GM23338 (cell line): ENCODE measurements around the gene GPR108. TPM values are rescaled to one million over a fixed set of nuclear protein-coding genes. Genes with fewer than 3 reads are reported as not detected.
A peak's percentile ranks its signal among the peaks of the same experiment; 100 is the strongest.

Source experiments
- ATAC-seq: fragments of 200-7000 bp; cut with Tn5 transposase; 3 replicates; pipeline ENCODE4 v1.9.1; 2020
- DNase-seq: peaks from one replicate; pipeline ENCODE4 v3.0.0-alpha.2; 2015; ENCODE audit warnings: low spot score
- H2AFZ ChIP-seq: fragments of 200-600 bp; sonication (generic); 2 replicates; pipeline ENCODE4 v1.8.0; 2016; ENCODE audit warnings: antibody characterized with exemption, mild to moderate bottlenecking, moderate library complexity
- H3F3A ChIP-seq: fragments of 200-600 bp; sonication (generic); replicated peaks from 2 replicates; pipeline ENCODE4 v1.8.0; 2017; ENCODE audit warnings: antibody characterized with exemption, mixed run types, low read depth
- H3K27ac ChIP-seq: fragments of 200-600 bp; sonication (generic); 2 replicates; pipeline ENCODE4 v1.6.1; 2016; ENCODE audit warnings: low read depth
- H3K27me3 ChIP-seq: fragments of 200-600 bp; sonication (generic); 2 replicates; pipeline ENCODE4 v1.8.0; 2016; ENCODE audit warnings: mild to moderate bottlenecking, mixed run types, moderate library complexity; ENCODE audit not compliant: insufficient read depth
- H3K36me3 ChIP-seq: fragments of 200-600 bp; sonication (generic); 2 replicates; pipeline ENCODE4 v1.8.0; 2016; ENCODE audit warnings: mild to moderate bottlenecking; ENCODE audit not compliant: insufficient read depth
- H3K4me1 ChIP-seq: fragments of 200-600 bp; sonication (generic); 2 replicates; pipeline ENCODE4 v1.8.0; 2016; ENCODE audit warnings: mild to moderate bottlenecking, moderate library complexity; ENCODE audit not compliant: insufficient read depth
- H3K4me2 ChIP-seq: fragments of 200-600 bp; sonication (generic); 2 replicates; pipeline ENCODE4 v1.7.1; 2017; ENCODE audit warnings: mixed run types
- H3K4me3 ChIP-seq: fragments of 200-600 bp; sonication (generic); 2 replicates; pipeline ENCODE4 v1.6.1; 2016; ENCODE audit warnings: mixed run types
- H3K79me2 ChIP-seq: fragments of 200-600 bp; sonication (generic); replicated peaks from 2 replicates; pipeline ENCODE4 v1.8.0; 2017; ENCODE audit warnings: mild to moderate bottlenecking; ENCODE audit not compliant: insufficient read depth
- H3K9me2 ChIP-seq: fragments of 200-600 bp; sonication (generic); 2 replicates; pipeline ENCODE4 v1.8.0; 2017; ENCODE audit not compliant: insufficient read depth
- H4K20me1 ChIP-seq: fragments of 200-600 bp; sonication (generic); replicated peaks from 2 replicates; pipeline ENCODE4 v1.8.0; 2017; ENCODE audit warnings: mild to moderate bottlenecking; ENCODE audit not compliant: insufficient read depth
- H3K27ac Mint-ChIP-seq: 2 replicates; pipeline ENCODE4 v1.8.0; 2020; ENCODE audit warnings: inconsistent platforms, mild to moderate bottlenecking, moderate library complexity, mixed read lengths
- H3K27me3 Mint-ChIP-seq: 3 replicates; pipeline ENCODE4 v1.8.0; 2022; ENCODE audit warnings: low read depth, mild to moderate bottlenecking, moderate library complexity, mixed read lengths, inconsistent platforms; ENCODE audit not compliant: insufficient read depth, poor library complexity
- H3K36me3 Mint-ChIP-seq: 3 replicates; pipeline ENCODE4 v1.8.0; 2021; ENCODE audit warnings: low read depth, mild to moderate bottlenecking, inconsistent platforms, moderate library complexity, mixed read lengths
- H3K4me1 Mint-ChIP-seq: 3 replicates; pipeline ENCODE4 v1.8.0; 2020; ENCODE audit warnings: mild to moderate bottlenecking, inconsistent platforms, mixed read lengths
- H3K4me3 Mint-ChIP-seq: 3 replicates; pipeline ENCODE4 v1.8.0; 2021; ENCODE audit warnings: moderate library complexity, mild to moderate bottlenecking, inconsistent platforms, mixed read lengths
- H3K9me3 Mint-ChIP-seq: 3 replicates; pipeline ENCODE4 v1.8.0; 2020; ENCODE audit warnings: moderate library complexity, mild to moderate bottlenecking, inconsistent platforms, mixed read lengths
- CREB1 ChIP-seq: fragments of 250-450 bp; sonication (Bioruptor Pico); IDR thresholded peaks from 2 replicates; pipeline ENCODE4 v1.5.0; 2020; ENCODE audit warnings: low read depth, mild to moderate bottlenecking, moderate library complexity
- CTCF ChIP-seq, 2 experiments: fragments of 200-600 bp in 1 of 2; sonication (generic) in 1 of 2; conservative IDR thresholded peaks; 2 replicates each; pipeline versions ENCODE4 v1.5.1 to v1.6.1; 2016 to 2017; ENCODE audit warnings: antibody characterized with exemption in 2 of 2, low read depth in 2 of 2, mild to moderate bottlenecking in 2 of 2, moderate library complexity in 1 of 2
- ETS1 ChIP-seq: IDR thresholded peaks from 2 replicates; pipeline ENCODE4 v1.6.1; 2016; ENCODE audit warnings: antibody characterized with exemption
- EZH2 ChIP-seq: fragments of 200-600 bp; sonication (generic); IDR thresholded peaks from one replicate; pipeline ENCODE4 v1.8.0; 2017; ENCODE audit warnings: antibody characterized with exemption, mild to moderate bottlenecking, low read depth; ENCODE audit not compliant: unreplicated experiment
- EZH2phosphoT487 ChIP-seq: fragments of 200-600 bp; sonication (generic); IDR thresholded peaks from one replicate; pipeline ENCODE4 v1.8.1; 2018; ENCODE audit warnings: antibody characterized with exemption; ENCODE audit not compliant: unreplicated experiment
- JUNB ChIP-seq: IDR thresholded peaks from one replicate; pipeline ENCODE4 v1.6.1; 2016; ENCODE audit warnings: antibody characterized with exemption; ENCODE audit not compliant: unreplicated experiment
- NANOG ChIP-seq: IDR thresholded peaks from 2 replicates; pipeline ENCODE4 v1.6.1; 2016; ENCODE audit warnings: antibody characterized with exemption, borderline replicate concordance
- POLR2AphosphoS5 ChIP-seq: IDR thresholded peaks from 2 replicates; pipeline ENCODE4 v1.6.1; 2016; ENCODE audit warnings: antibody characterized with exemption, low read depth
- STAT1 ChIP-seq: IDR thresholded peaks from one replicate; pipeline ENCODE4 v1.6.1; 2016; ENCODE audit warnings: antibody characterized with exemption; ENCODE audit not compliant: unreplicated experiment
- ZNF114 ChIP-seq: fragments of 250-450 bp; sonication (Bioruptor Pico); IDR thresholded peaks from 2 replicates; pipeline ENCODE4 v1.5.0; 2020; ENCODE audit warnings: mild to moderate bottlenecking, moderate library complexity
- ZNF331 ChIP-seq: fragments of 250-450 bp; sonication (Bioruptor Pico); IDR thresholded peaks from 2 replicates; pipeline ENCODE4 v1.5.0; 2020; ENCODE audit warnings: low read depth, mild to moderate bottlenecking, moderate library complexity
- polyA plus RNA-seq: library from polyadenylated mRNA; unstranded; fragments of >200 nt; fragmentation: Nextera tagmentation; extraction: Ambion mirVana; gene quantifications from 2 replicates; pipeline ENCODE4 v1.2.1, GENCODE V29; 2016
- total RNA-seq: library from RNA; depleted of rRNA; stranded (reverse); fragments of >200 nt; shearing (Covaris generic); gene quantifications from 2 replicates; pipeline ENCODE4 v1.2.3, GENCODE V29; 2014
- TF ChIP-seq, protein P1 (sequence below): fragments of 250-450 bp; sonication (Bioruptor Pico); IDR thresholded peaks from 2 replicates; pipeline ENCODE4 v1.5.0; 2020; ENCODE audit warnings: mild to moderate bottlenecking, moderate library complexity
- TF ChIP-seq, protein P2 (sequence below): IDR thresholded peaks from one replicate; pipeline ENCODE4 v1.6.1; 2018; ENCODE audit warnings: antibody characterized with exemption; ENCODE audit not compliant: unreplicated experiment

The GPR108 gene
- total and polyA plus RNA-seq, 2 experiments from 2014 or later = 44.8 to 57.9 TPM

- Histone ChIP-seq H3K27me3 (no peaks in the 10 kb centered on the region), H3K79me2 (peaks cover 16% of the 10 kb centered on the region), H3K4me1 (peaks cover 13% of the 10 kb centered on the region; the same call in 1 of the 2 replicates), H3F3A (peaks cover 6% of the 10 kb centered on the region; the same call in 1 of the 2 replicates), H3K27ac (no peak overlapping the region), H3K36me3 (no peaks in the 10 kb centered on the region), H2AFZ (no peak overlapping the region), H3K9me2 (no peaks in the 10 kb centered on the region), H3K4me2 (peak overlapping the region; percentile 76), H4K20me1 (peaks cover 4% of the 10 kb centered on the region; the same call in 1 of the 2 replicates), H3K4me3 (peak overlapping the region; percentile 91)
- DNase-seq (no peak), ATAC-seq (no peak)
- H3K9me3 Mint-ChIP-seq = peaks cover 21% of the 10 kb centered on the region
- peaks cover 10% of the 10 kb centered on the region for H3K27me3 Mint-ChIP-seq
- H3K36me3 Mint-ChIP-seq = peaks cover 18% of the 10 kb centered on the region; the same call in 2 of the 3 replicates
- TF ChIP-seq ETS1 = no peak
- TF ChIP-seq STAT1 = no peak
- no peak for TF ChIP-seq POLR2AphosphoS5
- TF ChIP-seq, protein P1, sequence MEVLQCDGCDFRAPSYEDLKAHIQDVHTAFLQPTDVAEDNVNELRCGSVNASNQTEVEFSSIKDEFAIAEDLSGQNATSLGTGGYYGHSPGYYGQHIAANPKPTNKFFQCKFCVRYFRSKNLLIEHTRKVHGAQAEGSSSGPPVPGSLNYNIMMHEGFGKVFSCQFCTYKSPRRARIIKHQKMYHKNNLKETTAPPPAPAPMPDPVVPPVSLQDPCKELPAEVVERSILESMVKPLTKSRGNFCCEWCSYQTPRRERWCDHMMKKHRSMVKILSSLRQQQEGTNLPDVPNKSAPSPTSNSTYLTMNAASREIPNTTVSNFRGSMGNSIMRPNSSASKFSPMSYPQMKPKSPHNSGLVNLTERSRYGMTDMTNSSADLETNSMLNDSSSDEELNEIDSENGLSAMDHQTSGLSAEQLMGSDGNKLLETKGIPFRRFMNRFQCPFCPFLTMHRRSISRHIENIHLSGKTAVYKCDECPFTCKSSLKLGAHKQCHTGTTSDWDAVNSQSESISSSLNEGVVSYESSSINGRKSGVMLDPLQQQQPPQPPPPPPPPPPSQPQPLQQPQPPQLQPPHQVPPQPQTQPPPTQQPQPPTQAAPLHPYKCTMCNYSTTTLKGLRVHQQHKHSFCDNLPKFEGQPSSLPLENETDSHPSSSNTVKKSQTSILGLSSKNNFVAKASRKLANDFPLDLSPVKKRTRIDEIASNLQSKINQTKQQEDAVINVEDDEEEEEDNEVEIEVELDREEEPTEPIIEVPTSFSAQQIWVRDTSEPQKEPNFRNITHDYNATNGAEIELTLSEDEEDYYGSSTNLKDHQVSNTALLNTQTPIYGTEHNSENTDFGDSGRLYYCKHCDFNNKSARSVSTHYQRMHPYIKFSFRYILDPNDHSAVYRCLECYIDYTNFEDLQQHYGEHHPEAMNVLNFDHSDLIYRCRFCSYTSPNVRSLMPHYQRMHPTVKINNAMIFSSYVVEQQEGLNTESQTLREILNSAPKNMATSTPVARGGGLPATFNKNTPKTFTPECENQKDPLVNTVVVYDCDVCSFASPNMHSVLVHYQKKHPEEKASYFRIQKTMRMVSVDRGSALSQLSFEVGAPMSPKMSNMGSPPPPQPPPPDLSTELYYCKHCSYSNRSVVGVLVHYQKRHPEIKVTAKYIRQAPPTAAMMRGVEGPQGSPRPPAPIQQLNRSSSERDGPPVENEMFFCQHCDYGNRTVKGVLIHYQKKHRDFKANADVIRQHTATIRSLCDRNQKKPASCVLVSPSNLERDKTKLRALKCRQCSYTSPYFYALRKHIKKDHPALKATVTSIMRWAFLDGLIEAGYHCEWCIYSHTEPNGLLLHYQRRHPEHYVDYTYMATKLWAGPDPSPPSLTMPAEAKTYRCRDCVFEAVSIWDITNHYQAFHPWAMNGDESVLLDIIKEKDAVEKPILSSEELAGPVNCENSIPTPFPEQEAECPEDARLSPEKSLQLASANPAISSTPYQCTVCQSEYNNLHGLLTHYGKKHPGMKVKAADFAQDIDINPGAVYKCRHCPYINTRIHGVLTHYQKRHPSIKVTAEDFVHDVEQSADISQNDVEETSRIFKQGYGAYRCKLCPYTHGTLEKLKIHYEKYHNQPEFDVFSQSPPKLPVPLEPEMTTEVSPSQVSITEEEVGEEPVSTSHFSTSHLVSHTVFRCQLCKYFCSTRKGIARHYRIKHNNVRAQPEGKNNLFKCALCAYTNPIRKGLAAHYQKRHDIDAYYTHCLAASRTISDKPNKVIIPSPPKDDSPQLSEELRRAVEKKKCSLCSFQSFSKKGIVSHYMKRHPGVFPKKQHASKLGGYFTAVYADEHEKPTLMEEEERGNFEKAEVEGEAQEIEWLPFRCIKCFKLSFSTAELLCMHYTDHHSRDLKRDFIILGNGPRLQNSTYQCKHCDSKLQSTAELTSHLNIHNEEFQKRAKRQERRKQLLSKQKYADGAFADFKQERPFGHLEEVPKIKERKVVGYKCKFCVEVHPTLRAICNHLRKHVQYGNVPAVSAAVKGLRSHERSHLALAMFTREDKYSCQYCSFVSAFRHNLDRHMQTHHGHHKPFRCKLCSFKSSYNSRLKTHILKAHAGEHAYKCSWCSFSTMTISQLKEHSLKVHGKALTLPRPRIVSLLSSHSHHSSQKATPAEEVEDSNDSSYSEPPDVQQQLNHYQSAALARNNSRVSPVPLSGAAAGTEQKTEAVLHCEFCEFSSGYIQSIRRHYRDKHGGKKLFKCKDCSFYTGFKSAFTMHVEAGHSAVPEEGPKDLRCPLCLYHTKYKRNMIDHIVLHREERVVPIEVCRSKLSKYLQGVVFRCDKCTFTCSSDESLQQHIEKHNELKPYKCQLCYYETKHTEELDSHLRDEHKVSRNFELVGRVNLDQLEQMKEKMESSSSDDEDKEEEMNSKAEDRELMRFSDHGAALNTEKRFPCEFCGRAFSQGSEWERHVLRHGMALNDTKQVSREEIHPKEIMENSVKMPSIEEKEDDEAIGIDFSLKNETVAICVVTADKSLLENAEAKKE (CRISPR knock-in tag) = no peak
- no peak for TF ChIP-seq CTCF (conservative IDR thresholded peaks at IDR 0.05; ENCODE audit: low read depth in 2 of 2)
- no peak for TF ChIP-seq NANOG
- TF ChIP-seq CREB1 = no peak
- TF ChIP-seq EZH2 = no peak
- no peak for TF ChIP-seq JUNB
- no peak for TF ChIP-seq ZNF114 (CRISPR knock-in tag)
- TF ChIP-seq EZH2phosphoT487 = no peak
- TF ChIP-seq, protein P2, sequence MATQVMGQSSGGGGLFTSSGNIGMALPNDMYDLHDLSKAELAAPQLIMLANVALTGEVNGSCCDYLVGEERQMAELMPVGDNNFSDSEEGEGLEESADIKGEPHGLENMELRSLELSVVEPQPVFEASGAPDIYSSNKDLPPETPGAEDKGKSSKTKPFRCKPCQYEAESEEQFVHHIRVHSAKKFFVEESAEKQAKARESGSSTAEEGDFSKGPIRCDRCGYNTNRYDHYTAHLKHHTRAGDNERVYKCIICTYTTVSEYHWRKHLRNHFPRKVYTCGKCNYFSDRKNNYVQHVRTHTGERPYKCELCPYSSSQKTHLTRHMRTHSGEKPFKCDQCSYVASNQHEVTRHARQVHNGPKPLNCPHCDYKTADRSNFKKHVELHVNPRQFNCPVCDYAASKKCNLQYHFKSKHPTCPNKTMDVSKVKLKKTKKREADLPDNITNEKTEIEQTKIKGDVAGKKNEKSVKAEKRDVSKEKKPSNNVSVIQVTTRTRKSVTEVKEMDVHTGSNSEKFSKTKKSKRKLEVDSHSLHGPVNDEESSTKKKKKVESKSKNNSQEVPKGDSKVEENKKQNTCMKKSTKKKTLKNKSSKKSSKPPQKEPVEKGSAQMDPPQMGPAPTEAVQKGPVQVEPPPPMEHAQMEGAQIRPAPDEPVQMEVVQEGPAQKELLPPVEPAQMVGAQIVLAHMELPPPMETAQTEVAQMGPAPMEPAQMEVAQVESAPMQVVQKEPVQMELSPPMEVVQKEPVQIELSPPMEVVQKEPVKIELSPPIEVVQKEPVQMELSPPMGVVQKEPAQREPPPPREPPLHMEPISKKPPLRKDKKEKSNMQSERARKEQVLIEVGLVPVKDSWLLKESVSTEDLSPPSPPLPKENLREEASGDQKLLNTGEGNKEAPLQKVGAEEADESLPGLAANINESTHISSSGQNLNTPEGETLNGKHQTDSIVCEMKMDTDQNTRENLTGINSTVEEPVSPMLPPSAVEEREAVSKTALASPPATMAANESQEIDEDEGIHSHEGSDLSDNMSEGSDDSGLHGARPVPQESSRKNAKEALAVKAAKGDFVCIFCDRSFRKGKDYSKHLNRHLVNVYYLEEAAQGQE = no peak
- TF ChIP-seq ZNF331 (CRISPR knock-in tag) = no peak
- peak overlapping the region; percentile 80 for H3K4me3 Mint-ChIP-seq
- no peak overlapping the region for H3K27ac Mint-ChIP-seq
- peaks cover 15% of the 10 kb centered on the region; the same call in 2 of the 3 replicates for H3K4me1 Mint-ChIP-seq
Measured at GRCh38 chr19:6768236-6768785, 30.9 kb upstream of the GPR108 start.
